Upper lobe of left lung (tissue), 6 donors: ENCODE data around the gene ADAM15. TPM values are rescaled to one million over a fixed set of nuclear protein-coding genes. Genes with fewer than 3 reads are reported as not detected.
A peak's percentile ranks its signal among the peaks of the same experiment; 100 is the strongest.

ENCODE experiments used
- ATAC-seq, 2 donors: fragments of 200-7000 bp; cut with Tn5 transposase; one replicate each; pipeline ENCODE4 v1.9.1; 2022; ENCODE audit warnings: mild to moderate bottlenecking in 2 of 2, moderate library complexity in 2 of 2; ENCODE audit not compliant: low FRiP score in 2 of 2
- DNase-seq, 2 donors: peaks; one replicate each; pipeline ENCODE4 v3.0.0-alpha.2; 2019 to 2020
- H3K27ac ChIP-seq, 4 donors: fragments of 200-600 bp; sonication (generic); one replicate each; pipeline ENCODE4 v1.5.1; 2016 to 2019
- H3K27me3 ChIP-seq, 4 donors: fragments of 200-600 bp; sonication (generic); one replicate each; pipeline ENCODE4 v1.5.1; 2017 to 2019
- H3K36me3 ChIP-seq, 4 donors: fragments of 200-600 bp; sonication (generic); one replicate each; pipeline ENCODE4 v1.5.1; 2016 to 2019
- H3K4me1 ChIP-seq, 4 donors: fragments of 200-600 bp; sonication (generic); one replicate each; pipeline ENCODE4 v1.5.1; 2018 to 2019
- H3K4me3 ChIP-seq, 4 donors: fragments of 200-600 bp; sonication (generic); one replicate each; pipeline ENCODE4 v1.5.1; 2017 to 2019; ENCODE audit warnings: mild to moderate bottlenecking in 2 of 4, moderate library complexity in 1 of 4
- H3K9me3 ChIP-seq, 4 donors: fragments of 200-600 bp; sonication (generic); one replicate each; pipeline ENCODE4 v1.5.1; 2018 to 2019
- EP300 ChIP-seq, 4 donors: sonication (generic); formaldehyde crosslinking; IDR thresholded peaks; one replicate each; pipeline ENCODE4 v1.5.1; 2017; ENCODE audit warnings: antibody characterized with exemption in 4 of 4, control low read depth in 2 of 4
- POLR2A ChIP-seq, 4 donors: fragments of 450-650 bp; IDR thresholded peaks; one replicate each; pipeline ENCODE4 v1.5.1; 2016 to 2017; ENCODE audit warnings: antibody characterized with exemption in 4 of 4, mild to moderate bottlenecking in 2 of 4
- POLR2AphosphoS5 ChIP-seq, 2 donors: sonication (generic); formaldehyde crosslinking; IDR thresholded peaks; one replicate each; pipeline ENCODE4 v1.5.1; 2017; ENCODE audit warnings: antibody characterized with exemption in 2 of 2
- WGBS, 2 donors: methylation state at CpG; one replicate each; pipeline ENCODE4 v1.1.5; 2017 to 2018; 5-methylcytosine and 5-hydroxymethylcytosine counted together
- total RNA-seq, 6 donors: library from RNA; depleted of rRNA in 4 of 6; stranded (reverse); fragments of >200 nt in 4 of 6; gene quantifications; one replicate each; pipeline versions ENCODE4 v1.1.0 to v1.2.1, GENCODE V29; 2016 to 2021
- TF ChIP-seq, protein P1 (sequence below), 6 experiments: fragments of 450-650 bp in 4 of 6; fragments of 200-600 bp in 2 of 6; sonication (generic) in 2 of 6; IDR thresholded peaks; one replicate each; pipeline ENCODE4 v1.5.1; 2016 to 2019; ENCODE audit warnings: antibody characterized with exemption in 6 of 6
- donor health status: DM: no; HTN: no; CAD: no; lungs with moderate emphysema.
- donor health status: DM: no; HTN: yes; CAD: no; lungs with severe emphysema.

Gene ADAM15
- total RNA-seq, 6 donors from 2014 or later = 52.1 to 246 (median 106) TPM

GRCh38 chr1:155009742-155010141, 41.4 kb upstream of the ADAM15 start:
- Histone ChIP-seq H3K36me3 (peaks cover 0 to 16% (median 9%) of the 10 kb centered on the region in 4 donors), H3K4me1 (peaks cover 76 to 94% (median 92%) of the 10 kb centered on the region in 4 donors), H3K9me3 (no peaks in the 10 kb centered on the region), H3K4me3 (peak overlapping the region in 3 of 4 donors; percentile 20 to 49 (median 44)), H3K27me3 (no peaks in the 10 kb centered on the region), H3K27ac (peak overlapping the region; percentile 93 to 100 (median 96))
- no peak for ATAC-seq
- TF ChIP-seq, protein P1, sequence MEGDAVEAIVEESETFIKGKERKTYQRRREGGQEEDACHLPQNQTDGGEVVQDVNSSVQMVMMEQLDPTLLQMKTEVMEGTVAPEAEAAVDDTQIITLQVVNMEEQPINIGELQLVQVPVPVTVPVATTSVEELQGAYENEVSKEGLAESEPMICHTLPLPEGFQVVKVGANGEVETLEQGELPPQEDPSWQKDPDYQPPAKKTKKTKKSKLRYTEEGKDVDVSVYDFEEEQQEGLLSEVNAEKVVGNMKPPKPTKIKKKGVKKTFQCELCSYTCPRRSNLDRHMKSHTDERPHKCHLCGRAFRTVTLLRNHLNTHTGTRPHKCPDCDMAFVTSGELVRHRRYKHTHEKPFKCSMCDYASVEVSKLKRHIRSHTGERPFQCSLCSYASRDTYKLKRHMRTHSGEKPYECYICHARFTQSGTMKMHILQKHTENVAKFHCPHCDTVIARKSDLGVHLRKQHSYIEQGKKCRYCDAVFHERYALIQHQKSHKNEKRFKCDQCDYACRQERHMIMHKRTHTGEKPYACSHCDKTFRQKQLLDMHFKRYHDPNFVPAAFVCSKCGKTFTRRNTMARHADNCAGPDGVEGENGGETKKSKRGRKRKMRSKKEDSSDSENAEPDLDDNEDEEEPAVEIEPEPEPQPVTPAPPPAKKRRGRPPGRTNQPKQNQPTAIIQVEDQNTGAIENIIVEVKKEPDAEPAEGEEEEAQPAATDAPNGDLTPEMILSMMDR (IDR thresholded peaks at IDR 0.05) = no peak
- TF ChIP-seq POLR2A (IDR thresholded peaks at IDR 0.05) (no peak), EP300 (IDR thresholded peaks at IDR 0.05) (no peak), POLR2AphosphoS5 (IDR thresholded peaks at IDR 0.05) (no peak)
- no peak for DNase-seq
- WGBS, 2 donors = 86% methylated on average over 5 of the region's 5 CpGs

DNA sequence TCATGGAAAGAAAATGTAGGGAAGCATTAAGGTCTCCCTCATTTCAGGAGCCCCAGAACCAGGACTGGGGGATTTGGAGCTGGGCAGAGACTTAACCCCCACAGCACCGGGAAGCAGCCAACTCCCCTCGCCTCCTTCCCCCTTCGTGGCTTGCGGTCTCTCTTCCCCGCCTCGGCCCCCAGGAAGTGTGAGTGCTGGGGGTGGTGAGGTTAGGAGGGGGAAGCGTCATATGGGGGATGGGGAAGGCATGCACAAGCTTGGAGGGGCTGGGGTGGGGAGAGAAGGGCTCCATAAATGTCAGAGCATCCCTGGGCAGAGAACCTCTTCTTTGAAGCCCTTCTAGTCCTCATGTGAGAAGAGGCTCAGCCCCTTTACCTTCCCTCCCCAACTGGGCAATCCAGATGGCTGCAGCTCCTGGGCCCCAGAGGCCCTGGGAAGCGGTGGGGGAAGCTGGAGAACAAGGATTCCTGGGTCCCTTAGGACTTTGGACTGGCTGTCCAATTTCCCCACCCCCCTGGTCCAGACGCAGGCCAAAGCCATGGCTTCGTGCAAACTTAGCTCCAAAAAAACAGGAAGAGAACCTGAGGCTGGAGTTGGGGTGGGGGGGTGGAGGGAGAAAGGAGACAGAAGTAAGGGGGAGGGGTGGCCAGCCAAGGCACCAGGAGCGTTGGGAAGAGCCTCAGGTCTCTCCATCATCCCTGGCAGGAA, 40.8 kb upstream of the ADAM15 start:
- Histone ChIP-seq H3K27me3 (no peaks in the 10 kb centered on the region), H3K27ac (peak overlapping the region; percentile 93 to 100 (median 96))

DNA sequence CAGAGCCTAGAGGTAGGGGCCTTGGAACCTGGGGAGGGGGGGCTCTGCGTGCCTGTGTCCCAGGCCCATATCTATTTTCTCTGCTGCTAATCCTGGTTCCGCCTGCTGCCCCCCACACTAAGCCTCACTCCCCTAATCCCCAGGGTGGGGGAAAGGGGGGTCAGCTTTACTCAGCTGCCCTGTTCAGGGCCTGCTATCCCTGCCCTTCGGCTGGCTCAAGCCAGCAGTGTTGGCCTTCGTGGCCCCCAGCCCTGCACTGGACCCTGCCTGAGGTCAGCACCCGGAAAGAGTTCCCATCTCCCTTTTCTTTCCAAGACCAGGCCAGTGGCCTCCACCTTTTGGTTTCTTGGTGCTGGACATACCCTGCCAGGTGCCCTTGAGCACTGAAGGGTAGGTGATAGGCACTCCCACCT, 40.1 kb upstream of the ADAM15 start:
- Histone ChIP-seq H3K36me3 (peaks cover 4 to 28% (median 22%) of the 10 kb centered on the region in 4 donors), H3K27ac (peak overlapping the region; percentile 93 to 100 (median 96)), H3K4me1 (peaks cover 63 to 86% (median 80%) of the 10 kb centered on the region in 4 donors), H3K9me3 (no peaks in the 10 kb centered on the region), H3K27me3 (no peaks in the 10 kb centered on the region), H3K4me3 (peak overlapping the region in 2 of 4 donors; percentile 10 to 49)
- 57 to 70% methylated on average over 4 to 5 of the region's 5 CpGs for WGBS, 2 donors
- DNase-seq (no peak), ATAC-seq (no peak)
- no peak for TF ChIP-seq POLR2AphosphoS5 (IDR thresholded peaks at IDR 0.05)
- TF ChIP-seq, protein P1 (IDR thresholded peaks at IDR 0.05) = no peak

More for the DNA sequence above, 40.8 kb upstream of the ADAM15 start:
- H3K4me1 ChIP-seq = peaks cover 70 to 88% (median 86%) of the 10 kb centered on the region in 4 donors
- no peak for DNase-seq
- WGBS, 2 donors = 40 to 52% methylated on average over 10 to 11 of the region's 11 CpGs
- TF ChIP-seq, protein P1 (IDR thresholded peaks at IDR 0.05) = no peak
- TF ChIP-seq POLR2A (IDR thresholded peaks at IDR 0.05) = no peak
- TF ChIP-seq POLR2AphosphoS5 (IDR thresholded peaks at IDR 0.05) = peak in 1 of 2 donors; percentile 31
- no peak for TF ChIP-seq EP300 (IDR thresholded peaks at IDR 0.05)
- no peak for ATAC-seq
- peaks cover 4 to 22% (median 16%) of the 10 kb centered on the region in 4 donors for H3K36me3 ChIP-seq
- peak overlapping the region in 3 of 4 donors; percentile 20 to 49 (median 44) for H3K4me3 ChIP-seq
- H3K9me3 ChIP-seq = no peaks in the 10 kb centered on the region

DNA sequence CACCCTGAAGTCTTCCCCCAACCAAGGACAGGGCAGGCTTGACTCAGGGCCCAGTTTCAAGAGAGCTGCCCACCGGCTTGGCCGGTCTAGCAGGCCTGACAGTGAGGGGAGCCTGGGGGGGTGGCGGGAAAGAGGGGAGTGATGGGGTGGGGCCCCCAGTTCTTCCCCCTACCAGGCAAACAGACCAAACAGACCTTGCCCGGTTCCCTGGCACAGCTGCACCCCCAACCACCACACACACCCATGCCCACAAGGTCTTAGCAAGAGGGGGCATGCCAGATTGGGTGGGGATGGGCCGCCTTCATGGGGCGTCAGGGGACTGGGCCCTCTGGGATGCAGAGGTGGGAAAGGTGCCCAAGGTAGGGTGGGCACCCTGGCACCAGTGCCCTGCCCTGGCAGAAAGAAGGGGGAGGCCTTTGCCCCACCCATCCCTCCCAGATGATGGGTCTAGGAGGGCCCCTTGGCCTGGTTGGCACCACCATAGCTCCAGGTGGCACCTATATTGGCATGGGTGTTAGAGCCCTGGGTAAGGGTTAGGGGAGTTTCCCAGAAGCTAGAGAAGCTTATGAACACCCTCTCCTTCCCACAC, 39.6 kb upstream of the ADAM15 start:
- 70 to 86% methylated on average over 4 to 5 of the region's 6 CpGs for WGBS, 2 donors
- no peak for TF ChIP-seq EP300 (IDR thresholded peaks at IDR 0.05)
- TF ChIP-seq POLR2AphosphoS5 (IDR thresholded peaks at IDR 0.05) = no peak
- TF ChIP-seq POLR2A (IDR thresholded peaks at IDR 0.05) = no peak
- TF ChIP-seq, protein P1 (IDR thresholded peaks at IDR 0.05) = no peak
- ATAC-seq = no peak
- H3K27me3 ChIP-seq = no peaks in the 10 kb centered on the region
- H3K27ac ChIP-seq = peak overlapping the region; percentile 93 to 100 (median 96)
- H3K9me3 ChIP-seq = no peaks in the 10 kb centered on the region
- H3K4me3 ChIP-seq = no peak overlapping the region
- peaks cover 4 to 34% (median 25%) of the 10 kb centered on the region in 4 donors for H3K36me3 ChIP-seq
- no peak for DNase-seq
- H3K4me1 ChIP-seq = peaks cover 62 to 85% (median 76%) of the 10 kb centered on the region in 4 donors
